ENCODE data around the gene FAM171A2.
A peak's percentile ranks its signal among the peaks of the same experiment; 100 is the strongest.
"Not testable (repeated sequence)": the region's sequence is repeated elsewhere in the genome, so short reads cannot be mapped to it uniquely, and the experiment has no call there.

FAM171A2 gene

GRCh38 chr17:44394112-44394511 lies 30.5 kb upstream of the FAM171A2 start:
- H3K4me3 ChIP-seq (ENCODE audit: low read length in 2 of 2); H3K27ac ChIP-seq (ENCODE audit: low read length); H3K27me3 ChIP-seq (ENCODE audit: control insufficient read depth in 1 of 2, insufficient read depth in 2 of 2, low read length in 2 of 2); H3K9ac ChIP-seq (ENCODE audit: low read length in 2 of 2); H3K4me1 ChIP-seq (ENCODE audit: control insufficient read depth, insufficient read depth, low read length); H3K9me3 ChIP-seq (ENCODE audit: control insufficient read depth in 2 of 2, low read length in 2 of 2): not testable (repeated sequence)
- peaks cover 9 to 19% of the 10 kb centered on the region in 2 donors for H3K36me3 ChIP-seq (ENCODE audit: control insufficient read depth in 2 of 2, insufficient read depth in 2 of 2, low read length in 2 of 2)

GRCh38 chr17:44390250-44390870 lies 26.7 kb upstream of the FAM171A2 start:
- H3K9me3 ChIP-seq (ENCODE audit: control insufficient read depth in 2 of 2, low read length in 2 of 2), result no peaks in the 10 kb centered on the region
- no peak overlapping the region for H3K9ac ChIP-seq (ENCODE audit: low read length in 2 of 2)
- peaks cover 8% of the 10 kb centered on the region for H3K4me1 ChIP-seq (ENCODE audit: control insufficient read depth, insufficient read depth, low read length)
- peaks cover 3 to 4% of the 10 kb centered on the region in 2 donors for H3K27me3 ChIP-seq (ENCODE audit: control insufficient read depth in 1 of 2, insufficient read depth in 2 of 2, low read length in 2 of 2)
- no peak overlapping the region for H3K27ac ChIP-seq (ENCODE audit: low read length)
- no peaks in the 10 kb centered on the region for H3K36me3 ChIP-seq (ENCODE audit: control insufficient read depth in 2 of 2, insufficient read depth in 2 of 2, low read length in 2 of 2)
- no peak overlapping the region for H3K4me3 ChIP-seq (ENCODE audit: low read length in 2 of 2)

- H3K9me3 ChIP-seq (ENCODE audit: control insufficient read depth in 2 of 2, low read length in 2 of 2), result no peaks in the 10 kb centered on the region
- no peak overlapping the region for H3K9ac ChIP-seq (ENCODE audit: low read length in 2 of 2)
- no peak overlapping the region for H3K27ac ChIP-seq (ENCODE audit: low read length)
- no peaks in the 10 kb centered on the region for H3K36me3 ChIP-seq (ENCODE audit: control insufficient read depth in 2 of 2, insufficient read depth in 2 of 2, low read length in 2 of 2)
- H3K27me3 ChIP-seq (ENCODE audit: control insufficient read depth in 1 of 2, insufficient read depth in 2 of 2, low read length in 2 of 2), result peaks cover 3 to 4% of the 10 kb centered on the region in 2 donors
- no peak overlapping the region for H3K4me3 ChIP-seq (ENCODE audit: low read length in 2 of 2)
- peaks cover 12% of the 10 kb centered on the region for H3K4me1 ChIP-seq (ENCODE audit: control insufficient read depth, insufficient read depth, low read length)
These were observed 26.1 kb upstream of the FAM171A2 start for GRCh38 chr17:44389723-44390202.

GRCh38 chr17:44389281-44389680 lies 25.6 kb upstream of the FAM171A2 start, which contains the start of gene ITGA2B:
Gene ITGA2B, minus strand, starts transcription at chr17:44389649. Its CDS starts 176 bp downstream, at chr17:44389473.
- no peaks in the 10 kb centered on the region for H3K9me3 ChIP-seq (ENCODE audit: control insufficient read depth in 2 of 2, low read length in 2 of 2)
- no peak within 1 kb of the TSS for H3K4me3 ChIP-seq (ENCODE audit: low read length in 2 of 2)
- H3K9ac ChIP-seq (ENCODE audit: low read length in 2 of 2), result no peak within 1 kb of the TSS
- no peaks in the 10 kb centered on the region for H3K36me3 ChIP-seq (ENCODE audit: control insufficient read depth in 2 of 2, insufficient read depth in 2 of 2, low read length in 2 of 2)
- H3K27me3 ChIP-seq (ENCODE audit: control insufficient read depth in 1 of 2, insufficient read depth in 2 of 2, low read length in 2 of 2), result peaks cover 3 to 7% of the 10 kb centered on the region in 2 donors
- no peak within 1 kb of the TSS for H3K27ac ChIP-seq (ENCODE audit: low read length)
- H3K4me1 ChIP-seq (ENCODE audit: control insufficient read depth, insufficient read depth, low read length), result peaks cover 15% of the 10 kb centered on the region

GRCh38 chr17:44387804-44388203 lies 24.2 kb upstream of the FAM171A2 start:
- no peak overlapping the region for H3K9ac ChIP-seq (ENCODE audit: low read length in 2 of 2)
- no peaks in the 10 kb centered on the region for H3K9me3 ChIP-seq (ENCODE audit: control insufficient read depth in 2 of 2, low read length in 2 of 2)
- no peak overlapping the region for H3K4me3 ChIP-seq (ENCODE audit: low read length in 2 of 2)
- H3K36me3 ChIP-seq (ENCODE audit: control insufficient read depth in 2 of 2, insufficient read depth in 2 of 2, low read length in 2 of 2), result no peaks in the 10 kb centered on the region
- H3K27ac ChIP-seq (ENCODE audit: low read length), result no peak overlapping the region
- peaks cover 15% of the 10 kb centered on the region for H3K4me1 ChIP-seq (ENCODE audit: control insufficient read depth, insufficient read depth, low read length)
- peaks cover 3 to 7% of the 10 kb centered on the region in 2 donors for H3K27me3 ChIP-seq (ENCODE audit: control insufficient read depth in 1 of 2, insufficient read depth in 2 of 2, low read length in 2 of 2)

GRCh38 chr17:44386182-44386525 lies 22.5 kb upstream of the FAM171A2 start:
- no peak overlapping the region for H3K27ac ChIP-seq (ENCODE audit: low read length)
- no peaks in the 10 kb centered on the region for H3K36me3 ChIP-seq (ENCODE audit: control insufficient read depth in 2 of 2, insufficient read depth in 2 of 2, low read length in 2 of 2)
- peak overlapping the region in 1 of 2 donors; percentile 76 for H3K4me3 ChIP-seq (ENCODE audit: low read length in 2 of 2)
- peaks cover 3 to 7% of the 10 kb centered on the region in 2 donors for H3K27me3 ChIP-seq (ENCODE audit: control insufficient read depth in 1 of 2, insufficient read depth in 2 of 2, low read length in 2 of 2)
- no peaks in the 10 kb centered on the region for H3K9me3 ChIP-seq (ENCODE audit: control insufficient read depth in 2 of 2, low read length in 2 of 2)
- H3K4me1 ChIP-seq (ENCODE audit: control insufficient read depth, insufficient read depth, low read length), result peaks cover 15% of the 10 kb centered on the region
- H3K9ac ChIP-seq (ENCODE audit: low read length in 2 of 2), result no peak overlapping the region

GRCh38 chr17:44385287-44386181 lies 21.9 kb upstream of the FAM171A2 start:
- Histone ChIP-seq H3K27ac (ENCODE audit: low read length) (no peak overlapping the region), H3K36me3 (ENCODE audit: control insufficient read depth in 2 of 2, insufficient read depth in 2 of 2, low read length in 2 of 2) (no peaks in the 10 kb centered on the region), H3K9me3 (ENCODE audit: control insufficient read depth in 2 of 2, low read length in 2 of 2) (no peaks in the 10 kb centered on the region), H3K9ac (ENCODE audit: low read length in 2 of 2) (peak overlapping the region; percentile 42 to 58), H3K4me3 (ENCODE audit: low read length in 2 of 2) (peak overlapping the region; percentile 65 to 76), H3K4me1 (ENCODE audit: control insufficient read depth, insufficient read depth, low read length) (peaks cover 15% of the 10 kb centered on the region), H3K27me3 (ENCODE audit: control insufficient read depth in 1 of 2, insufficient read depth in 2 of 2, low read length in 2 of 2) (peaks cover 3 to 7% of the 10 kb centered on the region in 2 donors)

GRCh38 chr17:44384823-44385286 lies 21.2 kb upstream of the FAM171A2 start:
- Histone ChIP-seq H3K27ac (ENCODE audit: low read length) (no peak overlapping the region), H3K4me1 (ENCODE audit: control insufficient read depth, insufficient read depth, low read length) (peaks cover 15% of the 10 kb centered on the region), H3K27me3 (ENCODE audit: control insufficient read depth in 1 of 2, insufficient read depth in 2 of 2, low read length in 2 of 2) (peaks cover 3 to 7% of the 10 kb centered on the region in 2 donors), H3K9me3 (ENCODE audit: control insufficient read depth in 2 of 2, low read length in 2 of 2) (no peaks in the 10 kb centered on the region), H3K4me3 (ENCODE audit: low read length in 2 of 2) (peak overlapping the region; percentile 35 to 76), H3K36me3 (ENCODE audit: control insufficient read depth in 2 of 2, insufficient read depth in 2 of 2, low read length in 2 of 2) (no peaks in the 10 kb centered on the region), H3K9ac (ENCODE audit: low read length in 2 of 2) (peak overlapping the region in 1 of 2 donors; percentile 42)

- Histone ChIP-seq H3K9ac (ENCODE audit: low read length in 2 of 2) (no peak overlapping the region), H3K4me3 (ENCODE audit: low read length in 2 of 2) (peak overlapping the region in 1 of 2 donors; percentile 76), H3K4me1 (ENCODE audit: control insufficient read depth, insufficient read depth, low read length) (peaks cover 15% of the 10 kb centered on the region), H3K27ac (ENCODE audit: low read length) (no peak overlapping the region), H3K9me3 (ENCODE audit: control insufficient read depth in 2 of 2, low read length in 2 of 2) (no peaks in the 10 kb centered on the region), H3K36me3 (ENCODE audit: control insufficient read depth in 2 of 2, insufficient read depth in 2 of 2, low read length in 2 of 2) (no peaks in the 10 kb centered on the region), H3K27me3 (ENCODE audit: control insufficient read depth in 1 of 2, insufficient read depth in 2 of 2, low read length in 2 of 2) (peaks cover 3 to 7% of the 10 kb centered on the region in 2 donors)
These were observed 20.7 kb upstream of the FAM171A2 start for GRCh38 chr17:44384281-44384822.

- peaks cover 15% of the 10 kb centered on the region for H3K4me1 ChIP-seq (ENCODE audit: control insufficient read depth, insufficient read depth, low read length)
- no peak overlapping the region for H3K9ac ChIP-seq (ENCODE audit: low read length in 2 of 2)
- H3K4me3 ChIP-seq (ENCODE audit: low read length in 2 of 2), result no peak overlapping the region
- no peak overlapping the region for H3K27ac ChIP-seq (ENCODE audit: low read length)
- H3K27me3 ChIP-seq (ENCODE audit: control insufficient read depth in 1 of 2, insufficient read depth in 2 of 2, low read length in 2 of 2), result peaks cover 3 to 7% of the 10 kb centered on the region in 2 donors
- no peaks in the 10 kb centered on the region for H3K36me3 ChIP-seq (ENCODE audit: control insufficient read depth in 2 of 2, insufficient read depth in 2 of 2, low read length in 2 of 2)
- H3K9me3 ChIP-seq (ENCODE audit: control insufficient read depth in 2 of 2, low read length in 2 of 2), result no peaks in the 10 kb centered on the region
These were observed 20.2 kb upstream of the FAM171A2 start for GRCh38 chr17:44383861-44384260.

Measured in stomach smooth muscle (tissue), 2 donors.